IMR-90 (cell line): ENCODE data around the gene LRFN2. TPM values are rescaled to one million over a fixed set of nuclear protein-coding genes. Genes with fewer than 3 reads are reported as not detected.

Experiments used
- ATAC-seq: fragments of 200-7000 bp; cut with Tn5 transposase; 2 replicates; pipeline ENCODE4 v1.9.1; 2020; ENCODE audit warnings: low read depth, mild to moderate bottlenecking, moderate library complexity
- BruUV-seq: library from RNA; stranded (reverse); fragments of 400-500 nt; replicated peaks from 2 replicates; lab custom pipeline; 2021; lab: Mats Ljungman, UMichigan
- CTCF ChIA-PET: fragments of 300-600 bp; formaldehyde crosslinking; extraction: SDS; loops from one replicate; lab custom pipeline; 2021; ENCODE audit warnings: antibody characterized with exemption; lab: Yijun Ruan, JAX
- POLR2A ChIA-PET: fragments of 300-600 bp; sonication (Branson Sonifier 250); formaldehyde crosslinking; loops from one replicate; lab custom pipeline; 2022; ENCODE audit warnings: antibody characterized with exemption; ENCODE audit not compliant: unreplicated experiment; lab: Charles Lee
- DNase-seq: peaks from one replicate; pipeline ENCODE4 v3.0.0; 2013
- H2AFZ ChIP-seq: replicated peaks from 2 replicates; pipeline ENCODE3; 2013; ENCODE audit warnings: low read length, mild to moderate bottlenecking; ENCODE audit not compliant: poor library complexity
- H2AK5ac ChIP-seq: 2 replicates; pipeline ENCODE4 v1.6.1; 2013; ENCODE audit warnings: low read depth, low read length, inconsistent platforms
- H2AK9ac ChIP-seq: replicated peaks from 2 replicates; pipeline ENCODE3; 2013; ENCODE audit warnings: mild to moderate bottlenecking, low read depth, low read length, moderate library complexity; ENCODE audit not compliant: poor library complexity
- H2BK120ac ChIP-seq: 2 replicates; pipeline ENCODE4 v1.6.1; 2013; ENCODE audit warnings: low read depth, low read length, inconsistent platforms
- H2BK15ac ChIP-seq: 3 replicates; pipeline ENCODE4 v1.6.1; 2013; ENCODE audit warnings: low read depth, low read length, inconsistent platforms
- H2BK20ac ChIP-seq: 2 replicates; pipeline ENCODE4 v1.6.1; 2013; ENCODE audit warnings: low read depth, mild to moderate bottlenecking, inconsistent platforms, low read length, moderate library complexity
- H2BK5ac ChIP-seq: 2 replicates; pipeline ENCODE4 v1.6.1; 2013; ENCODE audit warnings: mild to moderate bottlenecking, low read depth, low read length, inconsistent platforms; ENCODE audit not compliant: poor library complexity, severe bottlenecking
- H3K14ac ChIP-seq: replicated peaks from 2 replicates; pipeline ENCODE4 v1.6.1; 2013; ENCODE audit warnings: low read depth, low read length, inconsistent platforms
- H3K18ac ChIP-seq: 2 replicates; pipeline ENCODE4 v1.6.1; 2013; ENCODE audit warnings: low read depth, low read length, control low read depth
- H3K23ac ChIP-seq: 2 replicates; pipeline ENCODE4 v1.6.1; 2013; ENCODE audit warnings: low read depth, low read length, inconsistent platforms
- H3K27ac ChIP-seq: 2 replicates; pipeline ENCODE4 v1.5.1; 2013; ENCODE audit warnings: mild to moderate bottlenecking, control low read depth, low read length; ENCODE audit not compliant: insufficient read depth
- H3K27me3 ChIP-seq: 2 replicates; pipeline ENCODE4 v1.6.1; 2013; ENCODE audit warnings: low read length; ENCODE audit not compliant: control insufficient read depth, insufficient read depth
- H3K36me3 ChIP-seq: 2 replicates; pipeline ENCODE4 v1.6.1; 2013; ENCODE audit warnings: low read length, mixed read lengths; ENCODE audit not compliant: control insufficient read depth, insufficient read depth
- H3K4ac ChIP-seq: 2 replicates; pipeline ENCODE4 v1.6.1; 2013; ENCODE audit warnings: low read depth, low read length, inconsistent platforms
- H3K4me1 ChIP-seq: 2 replicates; pipeline ENCODE4 v1.6.1; 2013; ENCODE audit warnings: low read length, mixed read lengths; ENCODE audit not compliant: control insufficient read depth, insufficient read depth
- H3K4me2 ChIP-seq: 2 replicates; pipeline ENCODE4 v1.6.1; 2013; ENCODE audit warnings: low read depth, mild to moderate bottlenecking, control low read depth, low read length, moderate library complexity
- H3K4me3 ChIP-seq: 2 replicates; pipeline ENCODE4 v1.5.1; 2013; ENCODE audit warnings: low read depth, mild to moderate bottlenecking, control low read depth, low read length, moderate library complexity; ENCODE audit not compliant: insufficient read depth
- H3K56ac ChIP-seq: 2 replicates; pipeline ENCODE4 v1.6.1; 2013; ENCODE audit warnings: low read length, inconsistent platforms; ENCODE audit not compliant: insufficient read depth; ENCODE audit errors: extremely low read depth
- H3K79me1 ChIP-seq, 2 experiments: 2 replicates each; pipeline ENCODE4 v1.6.1; 2013; ENCODE audit warnings: low read length in 2 of 2, inconsistent platforms in 1 of 2, low read depth in 1 of 2
- H3K9ac ChIP-seq: 2 replicates; pipeline ENCODE4 v1.6.1; 2013; ENCODE audit warnings: low read depth, low read length, control low read depth
- H3K9me1 ChIP-seq: 2 replicates; pipeline ENCODE4 v1.6.1; 2013; ENCODE audit warnings: low read length, inconsistent platforms; ENCODE audit not compliant: insufficient read depth
- H3K9me3 ChIP-seq: 2 replicates; pipeline ENCODE4 v1.6.1; 2013; ENCODE audit warnings: low read length; ENCODE audit not compliant: control insufficient read depth, insufficient read depth
- H4K20me1 ChIP-seq: 2 replicates; pipeline ENCODE4 v1.6.1; 2013; ENCODE audit warnings: low read length, inconsistent platforms; ENCODE audit not compliant: insufficient read depth
- H4K5ac ChIP-seq: 2 replicates; pipeline ENCODE4 v1.6.1; 2013; ENCODE audit warnings: mild to moderate bottlenecking, low read depth, low read length, control low read depth
- H4K8ac ChIP-seq, 2 experiments: 2 replicates each; pipeline ENCODE4 v1.6.1; 2013; ENCODE audit warnings: low read depth in 2 of 2, low read length in 2 of 2, control low read depth in 1 of 2, inconsistent platforms in 1 of 2
- H4K91ac ChIP-seq: 2 replicates; pipeline ENCODE4 v1.6.1; 2013; ENCODE audit warnings: low read depth, low read length, inconsistent platforms; ENCODE audit not compliant: insufficient read depth
- BHLHE40 ChIP-seq: fragments of 150-350 bp; IDR thresholded peaks from 2 replicates; pipeline ENCODE4 v1.6.1; 2016; ENCODE audit warnings: mild to moderate bottlenecking, low read depth, low read length
- CEBPB ChIP-seq: IDR thresholded peaks from 2 replicates; pipeline ENCODE4 v1.6.1; 2012; ENCODE audit warnings: low read depth, low read length, improper control_type of control experiment
- CHD1 ChIP-seq: IDR thresholded peaks from 2 replicates; pipeline ENCODE4 v1.6.1; 2012; ENCODE audit warnings: low read depth, low read length, improper control_type of control experiment
- CTCF ChIP-seq: conservative IDR thresholded peaks from 2 replicates; pipeline ENCODE4 v1.5.1; 2012; ENCODE audit warnings: mild to moderate bottlenecking, low read depth, low read length, improper control_type of control experiment
- ELK1 ChIP-seq: fragments of 150-350 bp; IDR thresholded peaks from 2 replicates; pipeline ENCODE4 v1.6.1; 2016; ENCODE audit warnings: low read depth, mild to moderate bottlenecking, low read length, moderate library complexity, borderline replicate concordance
- FOS ChIP-seq: fragments of 150-350 bp; IDR thresholded peaks from 2 replicates; pipeline ENCODE4 v1.6.1; 2016; ENCODE audit warnings: low read depth, low read length
- MAFK ChIP-seq: IDR thresholded peaks from 2 replicates; pipeline ENCODE4 v1.6.1; 2012; ENCODE audit warnings: low read depth, low read length, improper control_type of control experiment
- MAZ ChIP-seq: IDR thresholded peaks from 2 replicates; pipeline ENCODE4 v1.6.1; 2012; ENCODE audit warnings: low read depth, mild to moderate bottlenecking, low read length, improper control_type of control experiment, moderate library complexity, borderline replicate concordance
- MXI1 ChIP-seq: IDR thresholded peaks from 2 replicates; pipeline ENCODE4 v1.6.1; 2012; ENCODE audit warnings: low read depth, mild to moderate bottlenecking, low read length, moderate library complexity, borderline replicate concordance
- NFE2L2 ChIP-seq: fragments of 150-350 bp; IDR thresholded peaks from 2 replicates; pipeline ENCODE4 v1.6.1; 2016; ENCODE audit warnings: low read depth, mild to moderate bottlenecking, low read length
- POLR2A ChIP-seq: IDR thresholded peaks from 2 replicates; pipeline ENCODE4 v1.6.1; 2012; ENCODE audit warnings: mild to moderate bottlenecking, low read depth, low read length
- RAD21 ChIP-seq: IDR thresholded peaks from 2 replicates; pipeline ENCODE4 v1.6.1; 2012; ENCODE audit warnings: low read length, improper control_type of control experiment
- RCOR1 ChIP-seq: IDR thresholded peaks from 2 replicates; pipeline ENCODE4 v1.6.1; 2012; ENCODE audit warnings: mild to moderate bottlenecking, low read length, improper control_type of control experiment; ENCODE audit not compliant: insufficient replicate concordance
- RFX5 ChIP-seq: IDR thresholded peaks from 2 replicates; pipeline ENCODE4 v1.8.0; 2012; ENCODE audit warnings: low read depth, mild to moderate bottlenecking, low read length, moderate library complexity
- SMC3 ChIP-seq: fragments of 150-350 bp; IDR thresholded peaks from 2 replicates; pipeline ENCODE4 v1.6.1; 2016; ENCODE audit warnings: low read depth, mild to moderate bottlenecking, antibody characterized with exemption, low read length, moderate library complexity
- USF2 ChIP-seq: fragments of 150-350 bp; IDR thresholded peaks from 2 replicates; pipeline ENCODE4 v1.6.1; 2017; ENCODE audit warnings: mild to moderate bottlenecking, antibody characterized with exemption, low read length, low read depth
- WGBS, 2 experiments: methylation state at CpG; one replicate each; pipeline versions ENCODE4 v1.1.5 to v1.1.7; 2013; ENCODE audit warnings: missing lambda C conversion rate in 2 of 2; ENCODE audit not compliant: insufficient read length in 1 of 2; ENCODE audit errors: extremely low coverage in 2 of 2; 5-methylcytosine and 5-hydroxymethylcytosine counted together
- dilution Hi-C: fragments of 300-500 bp; cut with HindIII; formaldehyde crosslinking; loops from one replicate; pipeline ENCODE4 v1.14.3; 2018; ENCODE audit warnings: low sequenced_read_pairs; ENCODE audit not compliant: unreplicated experiment
- in situ Hi-C: fragments of 300-500 bp; cut with MboI; formaldehyde crosslinking; loops from 3 replicates; pipeline ENCODE4 v1.14.3; 2019; ENCODE audit warnings: low sequenced_read_pairs, inconsistent platforms, mixed read lengths
- intact Hi-C: fragments of 100-400 bp; cut with micrococcal nuclease; formaldehyde crosslinking; loops from 2 replicates; pipeline ENCODE4 v1.10.0; 2022
- polyA plus RNA-seq, 3 experiments: library from polyadenylated mRNA; depleted of rRNA; stranded (reverse); fragments of >200 nt; gene quantifications; 2 replicates each; pipeline ENCODE4 v1.2.3, GENCODE V29; 2012; ENCODE audit warnings: low replicate concordance in 1 of 3
- total RNA-seq: library from RNA; depleted of rRNA; stranded (reverse); fragments of >200 nt; gene quantifications from 2 replicates; pipeline ENCODE4 v1.2.3, GENCODE V29; 2012

LRFN2 gene
- total and polyA plus RNA-seq, 2 of the 4 experiments (the other 2 are of a cell fraction) = not detected

GRCh38 chr6:40634429-40634828 is 47.3 kb upstream of the LRFN2 start:
- Histone ChIP-seq H2BK5ac (no peak overlapping the region), H3K9me1 (no peaks in the 10 kb centered on the region), H3K4me2 (no peak overlapping the region), H4K20me1 (no peaks in the 10 kb centered on the region), H2BK120ac (no peak overlapping the region), H3K23ac (no peak overlapping the region), H2BK20ac (no peak overlapping the region), H4K91ac (no peak overlapping the region), H3K36me3 (no peaks in the 10 kb centered on the region), H2AK5ac (no peak overlapping the region), H3K4ac (no peak overlapping the region), H3K4me3 (no peak overlapping the region), H4K8ac (no peak overlapping the region), H3K14ac (no peak overlapping the region), H3K27ac (no peak overlapping the region), H3K18ac (no peak overlapping the region), H3K27me3 (no peaks in the 10 kb centered on the region; the same call in 1 of the 2 replicates), H3K79me1 (no peaks in the 10 kb centered on the region), H2BK15ac (no peak overlapping the region), H3K4me1 (no peaks in the 10 kb centered on the region), H3K56ac (no peak overlapping the region), H4K5ac (no peak overlapping the region), H3K9ac (no peak overlapping the region), H2AFZ (no peak overlapping the region), H3K9me3 (no peaks in the 10 kb centered on the region), H2AK9ac (no peak overlapping the region)
- DNase-seq (no peak), ATAC-seq (no peak)
- in situ Hi-C loops = no loop called here
- WGBS, 2 experiments = no CpG with 5 or more reads among the region's 3 CpGs
- intact Hi-C loops = no loop called here
- no TSS peak for BruUV-seq
- no peak for TF ChIP-seq BHLHE40
- TF ChIP-seq MXI1 = no peak
- TF ChIP-seq CEBPB = no peak
- TF ChIP-seq FOS = no peak
- no peak for TF ChIP-seq SMC3
- no peak for TF ChIP-seq CTCF
- TF ChIP-seq RCOR1 = no peak
- TF ChIP-seq CHD1 = no peak
- TF ChIP-seq MAFK = no peak
- TF ChIP-seq ELK1 = no peak
- no peak for TF ChIP-seq RAD21
- no peak for TF ChIP-seq USF2
- no peak for TF ChIP-seq RFX5
- TF ChIP-seq MAZ = no peak
- no peak for TF ChIP-seq NFE2L2
- TF ChIP-seq POLR2A = no peak
- CTCF ChIA-PET = no interaction called here
- POLR2A ChIA-PET = no interaction called here
- dilution Hi-C loops = no loop called here
